ENCODE data around the gene PSMB11. TPM values are rescaled to one million over a fixed set of nuclear protein-coding genes. Genes with fewer than 3 reads are reported as not detected.

Gene PSMB11
- total and polyA plus RNA-seq, 2 donors (not counting 1 experiment from before 2014, with no cell fraction given) = not detected

DNA sequence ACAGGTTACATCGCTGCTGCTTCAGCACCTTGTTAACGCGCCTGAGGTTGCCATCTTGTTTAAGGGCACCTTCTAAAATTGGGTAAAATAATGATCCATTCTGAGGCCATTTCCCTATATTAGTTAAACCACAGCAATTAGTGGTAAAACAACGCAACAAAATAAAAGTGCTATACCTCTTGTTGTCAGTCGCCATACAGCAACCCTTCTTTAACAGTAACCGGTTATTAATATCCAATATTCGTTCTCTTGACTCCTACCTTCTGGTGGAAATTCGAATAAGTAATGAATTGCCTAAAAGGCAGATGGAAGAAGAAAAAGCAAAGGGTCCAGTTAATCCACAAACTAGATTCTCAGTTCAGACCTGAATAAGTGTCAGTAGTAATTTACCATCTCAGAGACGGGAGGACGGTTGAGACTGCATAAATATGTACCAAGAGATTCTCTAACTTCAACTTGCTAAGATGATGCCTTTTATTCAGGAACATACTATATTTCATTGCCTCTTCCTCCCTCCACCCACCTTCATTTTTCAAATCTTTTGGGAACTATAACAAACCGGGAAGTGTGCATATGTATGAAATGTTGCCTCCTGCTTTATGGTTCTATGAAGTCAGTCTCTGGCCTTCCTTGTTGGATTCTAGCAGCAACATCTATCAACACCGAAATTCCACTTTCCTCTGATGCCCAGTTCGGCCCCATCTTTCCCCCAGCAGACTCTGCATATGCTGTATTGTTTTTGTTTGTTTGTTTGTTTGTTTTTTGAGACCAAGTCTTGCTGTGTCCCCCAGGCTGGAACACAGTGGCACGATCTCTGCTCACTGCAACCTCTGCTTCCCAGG is 6.5 kb upstream of the PSMB11 start:
- H3K9me3 Mint-ChIP-seq (ENCODE audit: insufficient read depth) = no peaks in the 10 kb centered on the region
- TF ChIP-seq, protein P1, sequence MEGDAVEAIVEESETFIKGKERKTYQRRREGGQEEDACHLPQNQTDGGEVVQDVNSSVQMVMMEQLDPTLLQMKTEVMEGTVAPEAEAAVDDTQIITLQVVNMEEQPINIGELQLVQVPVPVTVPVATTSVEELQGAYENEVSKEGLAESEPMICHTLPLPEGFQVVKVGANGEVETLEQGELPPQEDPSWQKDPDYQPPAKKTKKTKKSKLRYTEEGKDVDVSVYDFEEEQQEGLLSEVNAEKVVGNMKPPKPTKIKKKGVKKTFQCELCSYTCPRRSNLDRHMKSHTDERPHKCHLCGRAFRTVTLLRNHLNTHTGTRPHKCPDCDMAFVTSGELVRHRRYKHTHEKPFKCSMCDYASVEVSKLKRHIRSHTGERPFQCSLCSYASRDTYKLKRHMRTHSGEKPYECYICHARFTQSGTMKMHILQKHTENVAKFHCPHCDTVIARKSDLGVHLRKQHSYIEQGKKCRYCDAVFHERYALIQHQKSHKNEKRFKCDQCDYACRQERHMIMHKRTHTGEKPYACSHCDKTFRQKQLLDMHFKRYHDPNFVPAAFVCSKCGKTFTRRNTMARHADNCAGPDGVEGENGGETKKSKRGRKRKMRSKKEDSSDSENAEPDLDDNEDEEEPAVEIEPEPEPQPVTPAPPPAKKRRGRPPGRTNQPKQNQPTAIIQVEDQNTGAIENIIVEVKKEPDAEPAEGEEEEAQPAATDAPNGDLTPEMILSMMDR (IDR thresholded peaks at IDR 0.05) = no peak
- no peak for TF ChIP-seq EZH2 (IDR thresholded peaks at IDR 0.05; ENCODE audit: borderline replicate concordance, insufficient read depth, low read depth, low read length, poor library complexity, severe bottlenecking)
- WGBS (ENCODE audit: insufficient coverage) = 0% methylated on average over 1 of the region's 14 CpGs
- ChIA-PET POLR2A (interaction anchor here (2.1 kb wide), 1 partner anchor 29 kb away, joined by 8 read pairs; no protein-coding TSS in a partner anchor), CTCF (interaction anchor here (1.0 to 2.5 kb wide), 2 partner anchors 29 to 49 kb away, joined by 5 to 12 read pairs; no protein-coding TSS in a partner anchor)
- intact Hi-C loops (cut with micrococcal nuclease) = loop anchor here (1.0 to 2.0 kb wide), 7 partner anchors 28 to 446 kb away; partner anchors contain the start of genes ACIN1, C14orf119, DAD1 and HAUS4
- no peaks in the 10 kb centered on the region for H3K27me3 Mint-ChIP-seq
- peak overlapping the region; percentile 84 for H3K9ac ChIP-seq (ENCODE audit: low read length)
- H4K20me1 ChIP-seq (ENCODE audit: control insufficient read depth, insufficient read depth, low read length, poor library complexity, severe bottlenecking) = no peaks in the 10 kb centered on the region
- peaks cover 4 to 22% of the 10 kb centered on the region in 2 experiments for H3K36me3 ChIP-seq (replicated peaks in 1 of 2; ENCODE audit: control extremely low read depth in 1 of 2, control insufficient read depth in 1 of 2, extremely low read depth in 1 of 2, insufficient read depth in 2 of 2, low read length in 1 of 2)
- ATAC-seq (ENCODE audit: low read depth) = no peak
- H3K27me3 ChIP-seq (replicated peaks in 1 of 4; ENCODE audit: control extremely low read depth in 1 of 4, control insufficient read depth in 3 of 4, insufficient read depth in 4 of 4, low read length in 3 of 4) = no peaks in the 10 kb centered on the region
- H3K4me2 ChIP-seq (replicated peaks; ENCODE audit: low read depth, low read length, poor library complexity, severe bottlenecking) = peak overlapping the region; percentile 78
- H3K9me3 ChIP-seq (ENCODE audit: control extremely low read depth in 1 of 3, control insufficient read depth in 2 of 3, insufficient read depth in 1 of 3, low read length in 2 of 3) = no peaks in the 10 kb centered on the region
- no peak for DNase-seq
- H3K27ac Mint-ChIP-seq = peak overlapping the region; percentile 93
- peaks cover 22% of the 10 kb centered on the region for H3K79me2 ChIP-seq (ENCODE audit: control insufficient read depth, insufficient read depth, low read length)
- H2AFZ ChIP-seq (ENCODE audit: insufficient read depth, low read depth, low read length, poor library complexity, severe bottlenecking) = peak overlapping the region; percentile 89
- peak overlapping the region; percentile 62 to 100 (median 66) for H3K4me3 ChIP-seq (ENCODE audit: control extremely low read depth in 1 of 5, extremely low read depth in 1 of 5, insufficient read depth in 1 of 5, low read depth in 2 of 5, low read length in 4 of 5)
- H3K4me1 ChIP-seq (ENCODE audit: control insufficient read depth in 2 of 2, insufficient read depth in 2 of 2, low read length in 2 of 2) = peaks cover 14 to 20% of the 10 kb centered on the region in 2 donors
- H3K4me1 Mint-ChIP-seq = peaks cover 28% of the 10 kb centered on the region
- peak overlapping the region; percentile 81 to 93 for H3K27ac ChIP-seq (ENCODE audit: low read length in 2 of 2)
- peak overlapping the region; percentile 86 for H3K4me3 Mint-ChIP-seq

DNA sequence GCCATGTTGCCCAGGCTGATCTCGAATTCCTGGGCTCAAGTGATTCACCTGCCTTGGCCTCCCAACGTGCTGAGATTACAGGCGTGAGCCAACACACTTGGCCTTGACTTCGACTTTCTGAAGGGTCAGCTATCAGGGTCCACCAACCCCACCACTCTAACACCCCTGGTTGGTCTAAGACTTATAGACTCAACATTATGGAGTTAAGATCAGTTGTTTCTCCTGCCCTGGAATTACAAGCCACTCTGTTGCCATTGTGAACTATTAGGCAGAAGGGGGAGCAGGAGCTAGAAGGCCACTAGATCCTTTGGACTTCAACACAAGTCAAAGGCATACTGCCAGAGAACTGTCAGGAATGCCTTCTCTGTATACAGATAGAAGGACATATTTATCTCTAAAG is 1.9 kb upstream of the PSMB11 start:
- Mint-ChIP-seq H3K9me3 (ENCODE audit: insufficient read depth) (no peaks in the 10 kb centered on the region), H3K4me3 (no peak overlapping the region), H3K27ac (no peak overlapping the region), H3K4me1 (peaks cover 8% of the 10 kb centered on the region), H3K27me3 (no peaks in the 10 kb centered on the region)
- Histone ChIP-seq H4K20me1 (ENCODE audit: control insufficient read depth, insufficient read depth, low read length, poor library complexity, severe bottlenecking) (no peaks in the 10 kb centered on the region), H3K4me1 (ENCODE audit: control insufficient read depth in 2 of 2, insufficient read depth in 2 of 2, low read length in 2 of 2) (peaks cover 6% of the 10 kb centered on the region in 2 donors), H3K79me2 (ENCODE audit: control insufficient read depth, insufficient read depth, low read length) (no peaks in the 10 kb centered on the region), H3K9me3 (ENCODE audit: control extremely low read depth in 1 of 3, control insufficient read depth in 2 of 3, insufficient read depth in 1 of 3, low read length in 2 of 3) (no peaks in the 10 kb centered on the region), H3K9ac (ENCODE audit: low read length) (no peak overlapping the region), H2AFZ (ENCODE audit: insufficient read depth, low read depth, low read length, poor library complexity, severe bottlenecking) (no peak overlapping the region), H3K36me3 (replicated peaks in 1 of 2; ENCODE audit: control extremely low read depth in 1 of 2, control insufficient read depth in 1 of 2, extremely low read depth in 1 of 2, insufficient read depth in 2 of 2, low read length in 1 of 2) (no peaks in the 10 kb centered on the region), H3K27me3 (replicated peaks in 1 of 4; ENCODE audit: control extremely low read depth in 1 of 4, control insufficient read depth in 3 of 4, insufficient read depth in 4 of 4, low read length in 3 of 4) (peaks cover 0 to 4% (median 0%) of the 10 kb centered on the region in 4 experiments), H3K4me2 (replicated peaks; ENCODE audit: low read depth, low read length, poor library complexity, severe bottlenecking) (no peak overlapping the region), H3K27ac (ENCODE audit: low read length in 2 of 2) (no peak overlapping the region), H3K4me3 (ENCODE audit: control extremely low read depth in 1 of 5, extremely low read depth in 1 of 5, insufficient read depth in 1 of 5, low read depth in 2 of 5, low read length in 4 of 5) (no peak overlapping the region)
- DNase-seq (no peak), ATAC-seq (ENCODE audit: low read depth) (no peak)
- intact Hi-C loops (cut with micrococcal nuclease) = no loop called here
- POLR2A ChIA-PET = interaction anchor here (0.7 kb wide), 2 partner anchors 33 to 80 kb away, joined by 3 to 6 read pairs; no protein-coding TSS in a partner anchor
- CTCF ChIA-PET = interaction anchor here (0.5 to 1.9 kb wide), 8 partner anchors 9 to 458 kb away, joined by 3 to 8 read pairs (median 4); no protein-coding TSS in a partner anchor
- WGBS (ENCODE audit: insufficient coverage) = 90% methylated on average over 3 of the region's 4 CpGs
- TF ChIP-seq EZH2 (IDR thresholded peaks at IDR 0.05; ENCODE audit: borderline replicate concordance, insufficient read depth, low read depth, low read length, poor library complexity, severe bottlenecking) = no peak
- TF ChIP-seq, protein P1 (IDR thresholded peaks at IDR 0.05) = no peak
